A549 (cell line): ENCODE measurements around the gene PXDN.

Experiments used
- CEBPB ChIP-seq, 2 experiments: fragments of >200 bp in 1 of 2; sonication (Bioruptor Twin) in 1 of 2; formaldehyde crosslinking in 1 of 2; IDR thresholded peaks; 2 replicates each; pipeline ENCODE4 v1.6.1; 2012 to 2016
- CHD2 ChIP-seq: fragments of 150-350 bp; IDR thresholded peaks from 2 replicates; pipeline ENCODE4 v1.6.1; 2014; ENCODE audit warnings: low read length; ENCODE audit not compliant: partially characterized antibody
- EP300 ChIP-seq, 2 experiments: fragments of >200 bp; sonication (Bioruptor Twin); formaldehyde crosslinking; IDR thresholded peaks; 2 replicates in 1 of 2; 3 replicates in 1 of 2; pipeline ENCODE4 v1.6.1; 2016 to 2017
- FOXS1 ChIP-seq: fragments of 250-450 bp; sonication (Bioruptor Pico); IDR thresholded peaks from 2 replicates; pipeline ENCODE4 v1.5.0; 2020; ENCODE audit warnings: mild to moderate bottlenecking, moderate library complexity
- GATA3 ChIP-seq: IDR thresholded peaks from 2 replicates; pipeline ENCODE4 v1.6.1; 2012; ENCODE audit warnings: borderline replicate concordance
- MAFK ChIP-seq: fragments of 450-650 bp; IDR thresholded peaks from 2 replicates; pipeline ENCODE4 v1.6.1; 2014; ENCODE audit not compliant: partially characterized antibody
- POLR2A ChIP-seq: IDR thresholded peaks from 2 replicates; pipeline ENCODE4 v1.6.1; 2012; ENCODE audit warnings: mild to moderate bottlenecking, low read length
- RFX5 ChIP-seq: fragments of 450-650 bp; IDR thresholded peaks from 2 replicates; pipeline ENCODE4 v1.7.1; 2014; ENCODE audit warnings: antibody characterized with exemption, mild to moderate bottlenecking, moderate library complexity
- SMC3 ChIP-seq: fragments of >200 bp; sonication (Bioruptor Twin); formaldehyde crosslinking; IDR thresholded peaks from 3 replicates; pipeline ENCODE4 v1.6.1; 2018; ENCODE audit warnings: inconsistent platforms
- TF ChIP-seq, protein P1 (sequence below): fragments of 250-450 bp; sonication (Bioruptor Pico); IDR thresholded peaks from 2 replicates; pipeline ENCODE4 v1.5.0; 2021; ENCODE audit warnings: mild to moderate bottlenecking, moderate library complexity, borderline replicate concordance
- TF ChIP-seq, protein P2 (sequence below): fragments of >200 bp; sonication (Bioruptor Twin); formaldehyde crosslinking; IDR thresholded peaks from 3 replicates; pipeline ENCODE4 v1.5.1; 2016
- TF ChIP-seq, protein P3 (sequence below): IDR thresholded peaks from 2 replicates; pipeline ENCODE4 v1.6.1; 2012; ENCODE audit warnings: low read depth, borderline replicate concordance

DNA sequence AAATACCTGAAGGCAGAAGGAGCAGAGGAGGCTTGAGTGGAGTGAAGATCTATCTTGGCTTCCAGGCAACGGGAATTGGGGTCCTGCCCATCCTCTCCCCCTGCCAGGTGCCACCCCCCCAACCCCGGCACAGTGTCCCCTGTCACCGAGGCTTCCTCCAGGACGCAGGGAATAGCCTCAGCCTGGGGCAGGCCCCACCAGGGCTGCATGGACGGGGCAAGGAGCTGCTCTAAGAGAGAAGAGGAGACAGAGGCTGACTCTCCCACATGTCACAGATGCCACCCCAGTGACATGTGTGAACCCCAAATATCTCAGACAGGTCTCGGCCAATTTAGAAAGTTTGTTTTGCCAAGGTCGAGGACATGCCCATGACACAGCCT, 42.1 kb downstream of the PXDN start:
- TF ChIP-seq GATA3: no peak
- TF ChIP-seq, protein P1, sequence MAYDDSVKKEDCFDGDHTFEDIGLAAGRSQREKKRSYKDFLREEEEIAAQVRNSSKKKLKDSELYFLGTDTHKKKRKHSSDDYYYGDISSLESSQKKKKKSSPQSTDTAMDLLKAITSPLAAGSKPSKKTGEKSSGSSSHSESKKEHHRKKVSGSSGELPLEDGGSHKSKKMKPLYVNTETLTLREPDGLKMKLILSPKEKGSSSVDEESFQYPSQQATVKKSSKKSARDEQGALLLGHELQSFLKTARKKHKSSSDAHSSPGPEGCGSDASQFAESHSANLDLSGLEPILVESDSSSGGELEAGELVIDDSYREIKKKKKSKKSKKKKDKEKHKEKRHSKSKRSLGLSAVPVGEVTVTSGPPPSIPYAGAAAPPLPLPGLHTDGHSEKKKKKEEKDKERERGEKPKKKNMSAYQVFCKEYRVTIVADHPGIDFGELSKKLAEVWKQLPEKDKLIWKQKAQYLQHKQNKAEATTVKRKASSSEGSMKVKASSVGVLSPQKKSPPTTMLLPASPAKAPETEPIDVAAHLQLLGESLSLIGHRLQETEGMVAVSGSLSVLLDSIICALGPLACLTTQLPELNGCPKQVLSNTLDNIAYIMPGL (CRISPR knock-in tag): no peak
- TF ChIP-seq, protein P2, sequence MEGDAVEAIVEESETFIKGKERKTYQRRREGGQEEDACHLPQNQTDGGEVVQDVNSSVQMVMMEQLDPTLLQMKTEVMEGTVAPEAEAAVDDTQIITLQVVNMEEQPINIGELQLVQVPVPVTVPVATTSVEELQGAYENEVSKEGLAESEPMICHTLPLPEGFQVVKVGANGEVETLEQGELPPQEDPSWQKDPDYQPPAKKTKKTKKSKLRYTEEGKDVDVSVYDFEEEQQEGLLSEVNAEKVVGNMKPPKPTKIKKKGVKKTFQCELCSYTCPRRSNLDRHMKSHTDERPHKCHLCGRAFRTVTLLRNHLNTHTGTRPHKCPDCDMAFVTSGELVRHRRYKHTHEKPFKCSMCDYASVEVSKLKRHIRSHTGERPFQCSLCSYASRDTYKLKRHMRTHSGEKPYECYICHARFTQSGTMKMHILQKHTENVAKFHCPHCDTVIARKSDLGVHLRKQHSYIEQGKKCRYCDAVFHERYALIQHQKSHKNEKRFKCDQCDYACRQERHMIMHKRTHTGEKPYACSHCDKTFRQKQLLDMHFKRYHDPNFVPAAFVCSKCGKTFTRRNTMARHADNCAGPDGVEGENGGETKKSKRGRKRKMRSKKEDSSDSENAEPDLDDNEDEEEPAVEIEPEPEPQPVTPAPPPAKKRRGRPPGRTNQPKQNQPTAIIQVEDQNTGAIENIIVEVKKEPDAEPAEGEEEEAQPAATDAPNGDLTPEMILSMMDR: no peak
- no peak for TF ChIP-seq CHD2
- TF ChIP-seq FOXS1: no peak
- TF ChIP-seq EP300 (IDR thresholded peaks at IDR 0.05): no peak
- no peak for TF ChIP-seq POLR2A
- no peak for TF ChIP-seq MAFK
- TF ChIP-seq, protein P3, sequence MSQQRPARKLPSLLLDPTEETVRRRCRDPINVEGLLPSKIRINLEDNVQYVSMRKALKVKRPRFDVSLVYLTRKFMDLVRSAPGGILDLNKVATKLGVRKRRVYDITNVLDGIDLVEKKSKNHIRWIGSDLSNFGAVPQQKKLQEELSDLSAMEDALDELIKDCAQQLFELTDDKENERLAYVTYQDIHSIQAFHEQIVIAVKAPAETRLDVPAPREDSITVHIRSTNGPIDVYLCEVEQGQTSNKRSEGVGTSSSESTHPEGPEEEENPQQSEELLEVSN: no peak
- TF ChIP-seq CEBPB (IDR thresholded peaks at IDR 0.05): no peak
- TF ChIP-seq RFX5: no peak
- TF ChIP-seq SMC3: no peak
